Natural killer cell (primary cell): ENCODE data around the gene USP2. TPM values are rescaled to one million over a fixed set of nuclear protein-coding genes. Genes with fewer than 3 reads are reported as not detected.

Source experiments
- ATAC-seq, 3 donors: fragments of 150-1000 bp in 2 of 3; fragments of 200-7000 bp in 1 of 3; cut with Tn5 transposase; 1 replicate in 1 of 3; 2 replicates in 2 of 3; pipeline ENCODE4 v1.10.0; 2021; ENCODE audit warnings: mild to moderate bottlenecking in 2 of 3, moderate library complexity in 2 of 3
- DNase-seq, 2 donors: peaks; one replicate each; pipeline versions ENCODE4 v3.0.0 to v3.0.0-alpha.2; 2013 to 2021; ENCODE audit warnings: mixed read lengths in 1 of 2
- H3K27ac ChIP-seq: one replicate; pipeline ENCODE4 v1.5.1; 2013; ENCODE audit warnings: mild to moderate bottlenecking, low read length
- H3K27me3 ChIP-seq: one replicate; pipeline ENCODE4 v1.6.1; 2013; ENCODE audit warnings: low read length; ENCODE audit not compliant: control insufficient read depth, insufficient read depth
- H3K36me3 ChIP-seq: one replicate; pipeline ENCODE4 v1.6.1; 2013; ENCODE audit warnings: low read length; ENCODE audit not compliant: control insufficient read depth, insufficient read depth
- H3K4me1 ChIP-seq: one replicate; pipeline ENCODE4 v1.6.1; 2013; ENCODE audit warnings: low read length; ENCODE audit not compliant: control insufficient read depth, insufficient read depth
- H3K4me3 ChIP-seq: one replicate; pipeline ENCODE4 v1.5.1; 2013; ENCODE audit warnings: low read length
- H3K9me3 ChIP-seq: one replicate; pipeline ENCODE4 v1.6.1; 2013; ENCODE audit warnings: low read length; ENCODE audit not compliant: control insufficient read depth, insufficient read depth
- H3K27ac Mint-ChIP-seq, 2 donors: one replicate each; pipeline ENCODE4 v1.8.0; 2022; ENCODE audit warnings: mild to moderate bottlenecking in 2 of 2, mixed read lengths in 2 of 2, moderate library complexity in 1 of 2
- H3K27me3 Mint-ChIP-seq, 2 donors: one replicate each; pipeline ENCODE4 v1.8.0; 2022; ENCODE audit warnings: low read depth in 2 of 2, mixed read lengths in 2 of 2
- H3K36me3 Mint-ChIP-seq: one replicate; pipeline ENCODE4 v1.8.0; 2022; ENCODE audit warnings: mixed read lengths
- H3K4me1 Mint-ChIP-seq, 2 donors: one replicate each; pipeline ENCODE4 v1.8.0; 2022; ENCODE audit warnings: mixed read lengths in 2 of 2
- H3K4me3 Mint-ChIP-seq: one replicate; pipeline ENCODE4 v1.8.0; 2022; ENCODE audit warnings: mild to moderate bottlenecking, moderate library complexity, mixed read lengths
- H3K9me3 Mint-ChIP-seq, 2 donors: one replicate each; pipeline ENCODE4 v1.8.0; 2022; ENCODE audit warnings: mixed read lengths in 2 of 2
- CTCF ChIP-seq: fragments of 200-600 bp; IDR thresholded peaks from one replicate; pipeline ENCODE4 v1.8.0; 2022; ENCODE audit warnings: antibody characterized with exemption
- WGBS: methylation state at CpG from one replicate; pipeline ENCODE4 v1.1.7; 2013; ENCODE audit warnings: missing lambda C conversion rate; ENCODE audit not compliant: insufficient coverage; 5-methylcytosine and 5-hydroxymethylcytosine counted together
- intact Hi-C: fragments of 100-400 bp; cut with micrococcal nuclease; formaldehyde crosslinking; loops from one replicate; pipeline ENCODE4 v1.14.2; 2022
- total RNA-seq, 4 donors: library from RNA; stranded (reverse); fragments of 120-200 nt in 1 of 4; gene quantifications; one replicate each; pipeline versions ENCODE4 v1.2.3 to v1.2.4, GENCODE V29; 2013 to 2022

Gene USP2
- total RNA-seq, 3 donors from 2014 or later (not counting 1 experiment from before 2014, with no cell fraction given) = 0.50 to 3.9 TPM; not detected in 1

- H3K27me3 Mint-ChIP-seq = peaks cover 37 to 43% of the 10 kb centered on the region in 2 donors
- no peak overlapping the region for H3K4me3 ChIP-seq
- H3K4me3 Mint-ChIP-seq = no peak overlapping the region
- H3K4me1 ChIP-seq = peaks cover 27% of the 10 kb centered on the region
- no peaks in the 10 kb centered on the region for H3K9me3 Mint-ChIP-seq
- TF ChIP-seq CTCF = no peak
- DNase-seq = no peak
- H3K36me3 ChIP-seq = no peaks in the 10 kb centered on the region
- intact Hi-C loops = no loop called here
- no peak overlapping the region for H3K27ac ChIP-seq
- H3K27me3 ChIP-seq = peaks cover 20% of the 10 kb centered on the region
- H3K27ac Mint-ChIP-seq = no peak overlapping the region
- no peaks in the 10 kb centered on the region for H3K9me3 ChIP-seq
- 85% methylated on average over 10 of the region's 10 CpGs for WGBS
- H3K36me3 Mint-ChIP-seq = no peaks in the 10 kb centered on the region
- no peak for ATAC-seq
- H3K4me1 Mint-ChIP-seq = peaks cover 0 to 20% of the 10 kb centered on the region in 2 donors
Observed at GRCh38 chr11:119342362-119343130, 38.9 kb downstream of the USP2 start.

GRCh38 chr11:119342023-119342300, 39.5 kb downstream of the USP2 start:
- no peaks in the 10 kb centered on the region for H3K36me3 ChIP-seq
- WGBS = 91% methylated on average over 7 of the region's 7 CpGs
- Mint-ChIP-seq H3K27me3 (peaks cover 33 to 43% of the 10 kb centered on the region in 2 donors), H3K9me3 (no peaks in the 10 kb centered on the region), H3K36me3 (no peaks in the 10 kb centered on the region), H3K4me3 (no peak overlapping the region), H3K27ac (no peak overlapping the region), H3K4me1 (peaks cover 0 to 26% of the 10 kb centered on the region in 2 donors)
- no peaks in the 10 kb centered on the region for H3K9me3 ChIP-seq
- no peak for TF ChIP-seq CTCF
- DNase-seq (no peak), ATAC-seq (no peak)
- intact Hi-C loops = no loop called here
- peaks cover 20% of the 10 kb centered on the region for H3K27me3 ChIP-seq
- no peak overlapping the region for H3K27ac ChIP-seq
- peaks cover 27% of the 10 kb centered on the region for H3K4me1 ChIP-seq
- H3K4me3 ChIP-seq = no peak overlapping the region

GRCh38 chr11:119341222-119342022, 40.1 kb downstream of the USP2 start:
- H3K27me3 ChIP-seq = peaks cover 20% of the 10 kb centered on the region
- DNase-seq (no peak), ATAC-seq (no peak)
- no peaks in the 10 kb centered on the region for H3K9me3 Mint-ChIP-seq
- H3K36me3 Mint-ChIP-seq = no peaks in the 10 kb centered on the region
- no peak overlapping the region for H3K27ac ChIP-seq
- H3K4me1 ChIP-seq = peaks cover 27% of the 10 kb centered on the region
- WGBS = 23% methylated on average over 14 of the region's 16 CpGs
- no peak for TF ChIP-seq CTCF
- intact Hi-C loops = no loop called here
- no peak overlapping the region for H3K4me3 Mint-ChIP-seq
- H3K4me3 ChIP-seq = no peak overlapping the region
- H3K36me3 ChIP-seq = no peaks in the 10 kb centered on the region
- H3K9me3 ChIP-seq = no peaks in the 10 kb centered on the region
- peaks cover 33 to 40% of the 10 kb centered on the region in 2 donors for H3K27me3 Mint-ChIP-seq
- peaks cover 0 to 27% of the 10 kb centered on the region in 2 donors for H3K4me1 Mint-ChIP-seq
- H3K27ac Mint-ChIP-seq = no peak overlapping the region
